HEK293 (cell line): Measurements from ENCODE around the gene C19orf38.

Experiments used
- ZNF146 ChIP-seq: fragments of 450-650 bp; formaldehyde crosslinking; IDR thresholded peaks from 2 replicates; pipeline ENCODE4 v1.5.1; 2016; ENCODE audit warnings: missing biosample characterization, missing genetic modification characterization
- ZNF239 ChIP-seq: fragments of 450-650 bp; formaldehyde crosslinking; IDR thresholded peaks from 2 replicates; pipeline ENCODE4 v1.5.1; 2016; ENCODE audit warnings: missing biosample characterization, missing genetic modification characterization
- ZNF473 ChIP-seq: fragments of 450-650 bp; formaldehyde crosslinking; IDR thresholded peaks from 2 replicates; pipeline ENCODE4 v1.5.1; 2017; ENCODE audit warnings: missing biosample characterization, missing genetic modification characterization
- ZNF571 ChIP-seq: fragments of 450-650 bp; formaldehyde crosslinking; IDR thresholded peaks from 2 replicates; pipeline ENCODE4 v1.5.0; 2017; ENCODE audit warnings: missing biosample characterization, missing genetic modification characterization
- ZNF629 ChIP-seq: fragments of 450-650 bp; formaldehyde crosslinking; IDR thresholded peaks from 2 replicates; pipeline ENCODE4 v1.5.1; 2017; ENCODE audit warnings: missing biosample characterization, missing genetic modification characterization
- ZNF747 ChIP-seq: fragments of 450-650 bp; formaldehyde crosslinking; IDR thresholded peaks from 2 replicates; pipeline ENCODE4 v1.5.1; 2016; ENCODE audit warnings: missing biosample characterization, missing genetic modification characterization
- ZNF792 ChIP-seq: fragments of 450-650 bp; formaldehyde crosslinking; IDR thresholded peaks from 2 replicates; pipeline ENCODE4 v1.5.1; 2016; ENCODE audit warnings: missing biosample characterization, missing genetic modification characterization
- TF ChIP-seq, protein P1 (sequence below): IDR thresholded peaks from 2 replicates; pipeline ENCODE4 v1.6.1; 2011; ENCODE audit warnings: mild to moderate bottlenecking, low read depth, low read length, borderline replicate concordance
- TF ChIP-seq, protein P2 (sequence below): fragments of 450-650 bp; formaldehyde crosslinking; IDR thresholded peaks from 2 replicates; pipeline ENCODE4 v1.5.1; 2016; ENCODE audit warnings: missing biosample characterization, missing genetic modification characterization

DNA sequence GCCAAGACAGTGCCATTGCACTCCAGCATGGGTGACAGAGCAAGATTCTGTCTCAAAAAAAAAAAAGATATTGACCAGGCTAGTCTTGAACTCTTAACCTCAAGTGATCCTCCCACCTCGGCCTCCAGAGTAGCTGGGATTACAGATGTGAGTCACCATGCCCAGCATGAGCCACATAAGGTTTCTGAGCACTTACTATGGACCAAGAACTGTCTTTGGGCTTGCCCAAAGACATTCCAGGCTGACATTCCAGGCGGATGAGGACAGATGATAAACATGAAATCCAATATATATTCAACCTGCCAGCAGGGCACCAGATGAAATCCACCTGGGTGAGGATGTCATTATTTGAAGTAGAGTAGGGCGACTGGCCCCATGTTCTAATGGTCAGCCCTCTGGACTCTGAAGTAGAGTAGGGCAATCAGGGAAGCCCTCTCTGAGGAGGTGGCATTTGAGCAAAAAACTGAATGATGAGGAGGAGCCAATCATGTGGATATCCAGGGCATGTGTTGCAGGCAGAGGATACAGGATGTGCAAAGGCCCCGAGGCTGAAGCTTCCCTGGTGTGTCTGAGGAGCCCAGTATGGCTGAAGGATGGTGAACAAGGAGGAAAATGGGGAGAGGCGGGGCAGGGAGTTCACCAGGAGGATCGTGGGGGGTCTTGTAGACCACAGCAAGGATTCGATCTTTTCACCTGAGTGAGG is 4.0 kb downstream of the C19orf38 start:
- TF ChIP-seq ZNF239 (tag by site-specific recombination) (no peak), ZNF571 (no peak), ZNF146 (tag by site-specific recombination) (no peak), ZNF473 (tag by site-specific recombination) (no peak), ZNF629 (tag by site-specific recombination) (no peak), ZNF792 (tag by site-specific recombination) (no peak), ZNF747 (no peak)
- TF ChIP-seq, protein P1, sequence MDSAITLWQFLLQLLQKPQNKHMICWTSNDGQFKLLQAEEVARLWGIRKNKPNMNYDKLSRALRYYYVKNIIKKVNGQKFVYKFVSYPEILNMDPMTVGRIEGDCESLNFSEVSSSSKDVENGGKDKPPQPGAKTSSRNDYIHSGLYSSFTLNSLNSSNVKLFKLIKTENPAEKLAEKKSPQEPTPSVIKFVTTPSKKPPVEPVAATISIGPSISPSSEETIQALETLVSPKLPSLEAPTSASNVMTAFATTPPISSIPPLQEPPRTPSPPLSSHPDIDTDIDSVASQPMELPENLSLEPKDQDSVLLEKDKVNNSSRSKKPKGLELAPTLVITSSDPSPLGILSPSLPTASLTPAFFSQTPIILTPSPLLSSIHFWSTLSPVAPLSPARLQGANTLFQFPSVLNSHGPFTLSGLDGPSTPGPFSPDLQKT, result no peak
- TF ChIP-seq, protein P2, sequence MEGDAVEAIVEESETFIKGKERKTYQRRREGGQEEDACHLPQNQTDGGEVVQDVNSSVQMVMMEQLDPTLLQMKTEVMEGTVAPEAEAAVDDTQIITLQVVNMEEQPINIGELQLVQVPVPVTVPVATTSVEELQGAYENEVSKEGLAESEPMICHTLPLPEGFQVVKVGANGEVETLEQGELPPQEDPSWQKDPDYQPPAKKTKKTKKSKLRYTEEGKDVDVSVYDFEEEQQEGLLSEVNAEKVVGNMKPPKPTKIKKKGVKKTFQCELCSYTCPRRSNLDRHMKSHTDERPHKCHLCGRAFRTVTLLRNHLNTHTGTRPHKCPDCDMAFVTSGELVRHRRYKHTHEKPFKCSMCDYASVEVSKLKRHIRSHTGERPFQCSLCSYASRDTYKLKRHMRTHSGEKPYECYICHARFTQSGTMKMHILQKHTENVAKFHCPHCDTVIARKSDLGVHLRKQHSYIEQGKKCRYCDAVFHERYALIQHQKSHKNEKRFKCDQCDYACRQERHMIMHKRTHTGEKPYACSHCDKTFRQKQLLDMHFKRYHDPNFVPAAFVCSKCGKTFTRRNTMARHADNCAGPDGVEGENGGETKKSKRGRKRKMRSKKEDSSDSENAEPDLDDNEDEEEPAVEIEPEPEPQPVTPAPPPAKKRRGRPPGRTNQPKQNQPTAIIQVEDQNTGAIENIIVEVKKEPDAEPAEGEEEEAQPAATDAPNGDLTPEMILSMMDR (tag by site-specific recombination), result no peak
